ENCODE data around the gene CUEDC1. TPM values are rescaled to one million over a fixed set of nuclear protein-coding genes. Genes with fewer than 3 reads are reported as not detected.

The CUEDC1 gene
- total and polyA plus RNA-seq, 9 of the 15 experiments (the other 6 are each of a cell fraction or from before 2014, with no cell fraction given): 0.20 to 4.1 (median 1.6) TPM; not detected in 1

DNA sequence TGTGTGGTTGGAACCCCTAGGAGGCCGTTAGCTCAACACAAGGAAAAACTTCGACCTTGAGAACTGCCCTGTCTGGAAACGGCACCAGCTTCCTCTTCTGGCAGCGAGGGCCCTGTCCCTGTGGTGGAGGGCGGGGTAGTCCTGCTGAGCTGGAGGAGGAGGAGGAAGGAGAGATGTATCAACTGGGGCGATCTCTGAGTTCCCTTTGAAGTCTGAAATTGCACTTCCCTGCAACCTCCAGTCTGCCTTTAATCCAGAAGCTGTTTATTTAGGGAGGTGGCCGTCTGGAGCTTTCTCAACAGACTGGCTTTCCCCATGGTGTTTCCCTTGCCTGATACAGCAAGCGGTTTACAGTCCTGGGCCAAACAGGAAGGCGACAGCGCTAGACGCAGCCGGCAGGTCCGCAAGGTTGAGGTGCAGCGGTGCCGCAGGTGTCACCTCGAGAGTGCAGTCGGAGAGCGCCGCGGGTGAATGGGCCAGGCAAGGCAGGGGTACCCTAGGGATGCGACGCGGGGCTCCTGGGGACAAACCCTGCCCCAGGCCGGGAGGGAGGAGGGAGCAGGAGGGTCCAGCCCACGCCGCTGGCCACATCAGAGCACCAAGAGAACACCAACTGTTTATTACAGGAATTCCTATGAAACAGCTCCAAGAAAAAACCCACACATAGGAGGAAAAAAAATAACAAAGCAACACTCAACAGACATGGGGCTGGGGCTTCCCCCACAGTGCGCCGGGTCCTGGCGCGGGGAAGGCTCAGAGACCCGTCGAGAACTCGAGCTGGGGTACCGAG lies 94.0 kb downstream of the CUEDC1 start (continued):
- TF ChIP-seq, protein P1, sequence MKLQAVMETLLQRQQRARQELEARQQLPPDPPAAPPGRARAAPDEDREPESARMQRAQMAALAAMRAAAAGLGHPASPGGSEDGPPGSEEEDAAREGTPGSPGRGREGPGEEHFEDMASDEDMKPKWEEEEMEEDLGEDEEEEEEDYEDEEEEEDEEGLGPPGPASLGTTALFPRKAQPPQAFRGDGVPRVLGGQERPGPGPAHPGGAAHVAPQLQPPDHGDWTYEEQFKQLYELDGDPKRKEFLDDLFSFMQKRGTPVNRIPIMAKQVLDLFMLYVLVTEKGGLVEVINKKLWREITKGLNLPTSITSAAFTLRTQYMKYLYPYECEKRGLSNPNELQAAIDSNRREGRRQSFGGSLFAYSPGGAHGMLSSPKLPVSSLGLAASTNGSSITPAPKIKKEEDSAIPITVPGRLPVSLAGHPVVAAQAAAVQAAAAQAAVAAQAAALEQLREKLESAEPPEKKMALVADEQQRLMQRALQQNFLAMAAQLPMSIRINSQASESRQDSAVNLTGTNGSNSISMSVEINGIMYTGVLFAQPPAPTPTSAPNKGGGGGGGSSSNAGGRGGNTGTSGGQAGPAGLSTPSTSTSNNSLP (IDR thresholded peaks at IDR 0.05; ENCODE audit: borderline replicate concordance, low read depth, low read length): no peak
- no peak for TF ChIP-seq ZFP30 (CRISPR knock-in tag; IDR thresholded peaks at IDR 0.05; ENCODE audit: borderline replicate concordance)
- no peak for TF ChIP-seq ZNF316 (IDR thresholded peaks at IDR 0.05)
- 0 out of 2 replicates have a peak, but pooled peaks have one; percentile 25 for TF ChIP-seq ZFX (CRISPR knock-in tag; IDR thresholded peaks at IDR 0.05)
- TF ChIP-seq CBX3 (IDR thresholded peaks at IDR 0.05; ENCODE audit: borderline replicate concordance in 1 of 2, low read length in 2 of 2): no peak
- TF ChIP-seq, protein P2, sequence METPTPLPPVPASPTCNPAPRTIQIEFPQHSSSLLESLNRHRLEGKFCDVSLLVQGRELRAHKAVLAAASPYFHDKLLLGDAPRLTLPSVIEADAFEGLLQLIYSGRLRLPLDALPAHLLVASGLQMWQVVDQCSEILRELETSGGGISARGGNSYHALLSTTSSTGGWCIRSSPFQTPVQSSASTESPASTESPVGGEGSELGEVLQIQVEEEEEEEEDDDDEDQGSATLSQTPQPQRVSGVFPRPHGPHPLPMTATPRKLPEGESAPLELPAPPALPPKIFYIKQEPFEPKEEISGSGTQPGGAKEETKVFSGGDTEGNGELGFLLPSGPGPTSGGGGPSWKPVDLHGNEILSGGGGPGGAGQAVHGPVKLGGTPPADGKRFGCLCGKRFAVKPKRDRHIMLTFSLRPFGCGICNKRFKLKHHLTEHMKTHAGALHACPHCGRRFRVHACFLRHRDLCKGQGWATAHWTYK (CRISPR knock-in tag; IDR thresholded peaks at IDR 0.05): no peak
- no peak for TF ChIP-seq EP400 (IDR thresholded peaks at IDR 0.05)
- no peak for TF ChIP-seq NFATC3 (IDR thresholded peaks at IDR 0.05)
- TF ChIP-seq FOXJ2 (tag; IDR thresholded peaks at IDR 0.05): no peak
- TF ChIP-seq SRSF9 (IDR thresholded peaks at IDR 0.05; ENCODE audit: borderline replicate concordance, low read depth, low read length): no peak
- TF ChIP-seq SOX6 (IDR thresholded peaks at IDR 0.05): peak; percentile 52; the same call in 1 of the 2 replicates
- TF ChIP-seq, protein P3, sequence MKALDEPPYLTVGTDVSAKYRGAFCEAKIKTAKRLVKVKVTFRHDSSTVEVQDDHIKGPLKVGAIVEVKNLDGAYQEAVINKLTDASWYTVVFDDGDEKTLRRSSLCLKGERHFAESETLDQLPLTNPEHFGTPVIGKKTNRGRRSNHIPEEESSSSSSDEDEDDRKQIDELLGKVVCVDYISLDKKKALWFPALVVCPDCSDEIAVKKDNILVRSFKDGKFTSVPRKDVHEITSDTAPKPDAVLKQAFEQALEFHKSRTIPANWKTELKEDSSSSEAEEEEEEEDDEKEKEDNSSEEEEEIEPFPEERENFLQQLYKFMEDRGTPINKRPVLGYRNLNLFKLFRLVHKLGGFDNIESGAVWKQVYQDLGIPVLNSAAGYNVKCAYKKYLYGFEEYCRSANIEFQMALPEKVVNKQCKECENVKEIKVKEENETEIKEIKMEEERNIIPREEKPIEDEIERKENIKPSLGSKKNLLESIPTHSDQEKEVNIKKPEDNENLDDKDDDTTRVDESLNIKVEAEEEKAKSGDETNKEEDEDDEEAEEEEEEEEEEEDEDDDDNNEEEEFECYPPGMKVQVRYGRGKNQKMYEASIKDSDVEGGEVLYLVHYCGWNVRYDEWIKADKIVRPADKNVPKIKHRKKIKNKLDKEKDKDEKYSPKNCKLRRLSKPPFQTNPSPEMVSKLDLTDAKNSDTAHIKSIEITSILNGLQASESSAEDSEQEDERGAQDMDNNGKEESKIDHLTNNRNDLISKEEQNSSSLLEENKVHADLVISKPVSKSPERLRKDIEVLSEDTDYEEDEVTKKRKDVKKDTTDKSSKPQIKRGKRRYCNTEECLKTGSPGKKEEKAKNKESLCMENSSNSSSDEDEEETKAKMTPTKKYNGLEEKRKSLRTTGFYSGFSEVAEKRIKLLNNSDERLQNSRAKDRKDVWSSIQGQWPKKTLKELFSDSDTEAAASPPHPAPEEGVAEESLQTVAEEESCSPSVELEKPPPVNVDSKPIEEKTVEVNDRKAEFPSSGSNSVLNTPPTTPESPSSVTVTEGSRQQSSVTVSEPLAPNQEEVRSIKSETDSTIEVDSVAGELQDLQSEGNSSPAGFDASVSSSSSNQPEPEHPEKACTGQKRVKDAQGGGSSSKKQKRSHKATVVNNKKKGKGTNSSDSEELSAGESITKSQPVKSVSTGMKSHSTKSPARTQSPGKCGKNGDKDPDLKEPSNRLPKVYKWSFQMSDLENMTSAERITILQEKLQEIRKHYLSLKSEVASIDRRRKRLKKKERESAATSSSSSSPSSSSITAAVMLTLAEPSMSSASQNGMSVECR (CRISPR knock-in tag; IDR thresholded peaks at IDR 0.05): no peak
- no peak for TF ChIP-seq GABPB2 (CRISPR knock-in tag; conservative IDR thresholded peaks at IDR 0.05)
